Left lung (tissue), 10 donors: ENCODE measurements around the gene TSPOAP1. TPM values are rescaled to one million over a fixed set of nuclear protein-coding genes. Genes with fewer than 3 reads are reported as not detected.

Source experiments
- ATAC-seq: fragments of 200-7000 bp; cut with Tn5 transposase; one replicate; pipeline ENCODE4 v1.9.1; 2020; ENCODE audit warnings: moderate library complexity
- DNase-seq, 4 donors: peaks; one replicate each; pipeline ENCODE4 v3.0.0-alpha.2; 2013 to 2020
- H3K27ac ChIP-seq, 2 donors: fragments of 200-600 bp; sonication (generic) in 1 of 2; one replicate each; pipeline versions ENCODE4 v1.5.0 to v1.8.0; 2020 to 2021
- H3K27me3 ChIP-seq, 2 donors: fragments of 200-600 bp; sonication (generic) in 1 of 2; one replicate each; pipeline versions ENCODE4 v1.5.0 to v1.8.0; 2020 to 2021
- H3K36me3 ChIP-seq, 2 donors: fragments of 200-600 bp; sonication (generic) in 1 of 2; one replicate each; pipeline versions ENCODE4 v1.5.0 to v1.8.0; 2020 to 2021
- H3K4me1 ChIP-seq, 2 donors: fragments of 200-600 bp; one replicate each; pipeline ENCODE4 v1.8.0; 2021
- H3K4me3 ChIP-seq, 2 donors: fragments of 200-600 bp; sonication (generic) in 1 of 2; one replicate each; pipeline versions ENCODE4 v1.5.0 to v1.8.0; 2020 to 2021; ENCODE audit warnings: mild to moderate bottlenecking in 1 of 2
- H3K9me3 ChIP-seq, 2 donors: fragments of 200-600 bp; sonication (generic) in 1 of 2; one replicate each; pipeline versions ENCODE4 v1.5.0 to v1.8.0; 2020 to 2021
- intact Hi-C, 2 donors: fragments of 100-400 bp; cut with DNase I; formaldehyde crosslinking; loops; one replicate each; pipeline versions ENCODE4 v1.11.2 to v1.14.2; 2022
- polyA plus RNA-seq, 6 donors: library from polyadenylated mRNA; unstranded; fragments of 120-200 nt; gene quantifications; one replicate each; pipeline ENCODE4 v1.2.1, GENCODE V29; 2013; ENCODE audit not compliant: insufficient read length in 6 of 6
- total RNA-seq, 2 donors: library from RNA; stranded (reverse); fragmentation: NEBNext Ultra II Directional; extraction: Animal tissue kit (Norgen Biotek cat#: 25700); gene quantifications; one replicate each; pipeline ENCODE4 v1.2.1, GENCODE V29; 2021
- TF ChIP-seq, protein P1 (sequence below), 2 donors: fragments of 200-600 bp; sonication (generic) in 1 of 2; IDR thresholded peaks; one replicate each; pipeline versions ENCODE4 v1.5.0 to v1.8.0; 2021; ENCODE audit warnings: antibody characterized with exemption in 2 of 2
- donor health status: DM: no; HTN: yes; CAD: no.
- donor health status: DM: no; HTN: no; CAD: no.

Gene TSPOAP1
- total and polyA plus RNA-seq, 8 donors, result 7.9 to 65.0 (median 52.7) TPM

DNA sequence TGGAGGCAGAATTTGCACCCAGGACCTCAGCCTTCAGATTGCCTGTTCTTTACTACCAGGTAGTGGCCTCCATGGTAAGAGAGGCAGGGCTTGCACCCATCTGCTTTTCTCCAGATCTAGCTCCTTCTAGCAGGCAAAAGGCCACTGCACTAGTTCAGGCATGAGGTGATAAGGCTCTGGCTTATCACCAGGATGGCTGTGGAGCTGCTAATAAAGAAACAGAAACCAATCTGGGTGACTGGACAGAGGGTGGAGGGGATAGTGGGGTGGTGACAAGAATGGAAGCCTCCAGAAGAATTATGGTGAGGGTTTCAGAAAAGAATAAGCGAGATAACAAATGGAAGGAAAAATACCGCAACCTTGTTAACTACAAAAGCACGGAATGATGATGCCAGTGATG lies 38.9 kb upstream of the TSPOAP1 start:
- Histone ChIP-seq H3K9me3 (no peaks in the 10 kb centered on the region), H3K27me3 (no peaks in the 10 kb centered on the region), H3K27ac (no peak overlapping the region), H3K36me3 (no peaks in the 10 kb centered on the region), H3K4me3 (no peak overlapping the region), H3K4me1 (no peaks in the 10 kb centered on the region)
- DNase-seq (no peak), ATAC-seq (no peak)
- TF ChIP-seq, protein P1, sequence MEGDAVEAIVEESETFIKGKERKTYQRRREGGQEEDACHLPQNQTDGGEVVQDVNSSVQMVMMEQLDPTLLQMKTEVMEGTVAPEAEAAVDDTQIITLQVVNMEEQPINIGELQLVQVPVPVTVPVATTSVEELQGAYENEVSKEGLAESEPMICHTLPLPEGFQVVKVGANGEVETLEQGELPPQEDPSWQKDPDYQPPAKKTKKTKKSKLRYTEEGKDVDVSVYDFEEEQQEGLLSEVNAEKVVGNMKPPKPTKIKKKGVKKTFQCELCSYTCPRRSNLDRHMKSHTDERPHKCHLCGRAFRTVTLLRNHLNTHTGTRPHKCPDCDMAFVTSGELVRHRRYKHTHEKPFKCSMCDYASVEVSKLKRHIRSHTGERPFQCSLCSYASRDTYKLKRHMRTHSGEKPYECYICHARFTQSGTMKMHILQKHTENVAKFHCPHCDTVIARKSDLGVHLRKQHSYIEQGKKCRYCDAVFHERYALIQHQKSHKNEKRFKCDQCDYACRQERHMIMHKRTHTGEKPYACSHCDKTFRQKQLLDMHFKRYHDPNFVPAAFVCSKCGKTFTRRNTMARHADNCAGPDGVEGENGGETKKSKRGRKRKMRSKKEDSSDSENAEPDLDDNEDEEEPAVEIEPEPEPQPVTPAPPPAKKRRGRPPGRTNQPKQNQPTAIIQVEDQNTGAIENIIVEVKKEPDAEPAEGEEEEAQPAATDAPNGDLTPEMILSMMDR (IDR thresholded peaks at IDR 0.05), result no peak
- intact Hi-C loops, result no loop called here

DNA sequence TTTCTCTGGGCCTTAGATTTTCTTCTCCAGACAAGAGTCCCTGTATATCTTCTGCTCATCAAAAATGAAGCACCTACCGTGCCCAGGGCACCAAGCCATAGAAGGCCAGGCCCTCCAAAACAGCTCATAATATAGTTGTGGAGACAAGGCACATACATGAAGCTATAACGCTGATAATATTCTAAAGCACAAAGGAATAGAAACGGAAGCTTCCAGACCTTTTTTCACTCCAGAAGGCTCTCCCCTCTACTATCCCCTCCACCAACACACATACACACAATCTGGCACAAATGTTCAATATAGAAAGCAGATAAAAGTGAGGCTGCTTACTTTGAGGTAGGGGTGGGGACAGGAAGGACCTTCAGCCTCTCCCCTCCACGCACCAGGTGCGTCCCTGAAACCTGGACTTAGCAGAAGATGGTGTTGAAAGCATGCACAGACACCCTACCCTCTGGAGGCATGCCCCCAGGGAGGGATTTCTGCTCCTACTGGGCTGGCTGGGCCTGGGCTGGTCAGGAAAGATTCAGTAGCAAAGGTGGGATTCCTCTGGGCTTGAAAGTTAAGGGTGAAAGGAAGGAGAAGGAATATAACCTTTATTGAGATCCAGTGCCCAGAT lies 37.5 kb upstream of the TSPOAP1 start:
- TF ChIP-seq, protein P1 (IDR thresholded peaks at IDR 0.05), result no peak
- Histone ChIP-seq H3K36me3 (no peaks in the 10 kb centered on the region), H3K9me3 (no peaks in the 10 kb centered on the region), H3K27me3 (no peaks in the 10 kb centered on the region), H3K4me1 (no peaks in the 10 kb centered on the region), H3K4me3 (no peak overlapping the region), H3K27ac (no peak overlapping the region)
- intact Hi-C loops, result no loop called here
- ATAC-seq, result no peak
- no peak for DNase-seq

DNA sequence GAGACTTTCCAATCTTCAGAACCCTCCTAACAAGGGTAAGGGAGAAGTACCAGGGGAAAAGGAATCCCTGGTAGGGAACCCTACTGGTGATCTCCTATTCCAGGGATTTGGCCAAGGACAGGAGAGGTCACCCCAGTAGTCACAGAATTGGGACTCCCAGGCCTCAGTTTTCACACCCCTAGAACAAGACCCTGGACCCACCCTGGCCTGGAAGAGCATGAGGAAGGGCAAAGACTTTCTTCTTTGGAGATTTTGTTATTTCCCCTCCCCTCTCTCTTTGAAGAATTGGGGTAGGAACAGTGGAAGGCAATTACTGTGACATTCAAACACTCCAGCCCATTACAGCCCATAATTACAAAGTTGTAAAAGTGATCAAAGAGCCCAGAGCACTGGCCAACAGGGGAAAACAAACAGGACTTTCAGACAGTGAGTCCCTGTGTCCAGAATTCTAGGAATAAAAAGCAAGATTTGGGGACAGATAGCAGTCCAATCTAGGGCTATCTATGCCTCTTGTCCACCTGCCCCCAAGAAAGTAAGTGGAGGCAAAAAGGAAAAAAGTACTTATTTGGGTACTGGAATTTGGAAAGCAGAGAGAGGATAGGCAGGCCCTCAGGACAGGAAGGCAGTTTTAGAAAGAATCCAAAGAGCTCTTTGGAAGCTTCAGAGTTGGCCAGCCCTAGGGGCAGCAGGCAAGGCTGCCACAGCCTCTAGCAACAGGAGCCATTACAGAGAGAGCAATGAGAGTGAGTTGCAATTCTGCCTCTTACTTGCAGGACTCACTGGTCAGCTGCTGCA lies 36.8 kb upstream of the TSPOAP1 start:
- Histone ChIP-seq H3K9me3 (no peaks in the 10 kb centered on the region), H3K4me1 (no peaks in the 10 kb centered on the region), H3K27ac (no peak overlapping the region), H3K27me3 (no peaks in the 10 kb centered on the region), H3K4me3 (no peak overlapping the region), H3K36me3 (no peaks in the 10 kb centered on the region)
- TF ChIP-seq, protein P1 (IDR thresholded peaks at IDR 0.05), result no peak
- DNase-seq (no peak), ATAC-seq (no peak)
- intact Hi-C loops, result no loop called here

DNA sequence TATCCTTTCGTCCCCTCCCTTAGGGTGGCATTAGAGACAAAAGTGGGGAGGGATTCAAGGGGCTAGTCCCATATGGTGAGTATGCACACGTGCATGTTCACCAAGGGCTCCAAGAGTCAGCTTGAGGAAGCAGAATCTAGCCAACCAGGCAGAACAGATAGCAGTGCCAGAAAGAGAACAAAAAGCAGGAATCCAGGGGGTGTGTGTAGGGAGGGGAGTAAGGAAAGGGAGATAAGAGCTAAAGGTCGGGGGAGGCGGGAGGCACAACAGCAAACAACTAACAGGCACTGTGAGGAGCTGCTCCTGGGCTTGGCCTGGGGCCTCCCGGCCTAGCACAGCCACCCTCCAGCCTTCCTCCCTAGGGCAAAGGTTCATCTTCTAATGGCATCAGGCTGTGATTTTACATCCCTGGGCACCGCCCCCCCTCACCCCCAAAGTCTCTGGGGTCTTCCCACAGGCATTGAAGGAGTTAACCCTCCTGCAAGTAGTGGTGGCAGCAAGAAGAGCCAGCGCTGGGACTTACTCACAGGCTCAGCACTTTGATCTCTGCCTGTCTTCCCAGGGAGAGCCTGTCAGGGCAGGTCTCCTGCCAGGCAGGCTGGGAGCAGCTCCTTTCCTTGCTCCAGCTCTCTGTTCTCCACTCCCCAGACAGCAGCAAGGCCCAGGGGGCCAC lies 35.8 kb upstream of the TSPOAP1 start:
- no peaks in the 10 kb centered on the region for H3K4me1 ChIP-seq
- DNase-seq (no peak), ATAC-seq (no peak)

More for the DNA sequence above, 35.8 kb upstream of the TSPOAP1 start:
- H3K9me3 ChIP-seq, result no peaks in the 10 kb centered on the region
- no peak overlapping the region for H3K27ac ChIP-seq
- no peaks in the 10 kb centered on the region for H3K36me3 ChIP-seq
- intact Hi-C loops, result no loop called here
- TF ChIP-seq, protein P1 (IDR thresholded peaks at IDR 0.05), result no peak
- no peak overlapping the region for H3K4me3 ChIP-seq
- no peaks in the 10 kb centered on the region for H3K27me3 ChIP-seq
